ENCODE measurements around the gene DVL2.

DNA sequence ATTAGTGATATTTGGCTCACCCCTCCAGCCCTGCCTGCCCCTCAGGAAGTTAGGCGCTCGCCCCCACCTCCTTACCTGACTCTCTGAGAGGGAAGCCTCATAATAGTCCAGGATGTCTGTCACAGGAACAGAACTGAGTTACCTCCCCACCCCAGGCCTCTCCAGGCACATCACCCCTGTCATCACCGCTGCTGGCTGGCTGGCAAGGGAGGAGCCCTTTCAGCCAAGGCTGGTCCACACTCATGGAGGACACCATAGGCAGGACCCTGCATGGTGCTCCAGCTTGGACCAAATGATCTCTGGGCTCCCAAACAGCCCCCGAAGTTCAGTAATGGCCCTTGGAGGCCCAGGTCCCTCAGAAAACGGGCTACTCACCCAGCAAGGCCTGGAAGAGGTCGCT lies 16.2 kb downstream of the DVL2 start:
- TF ChIP-seq EP300 (IDR thresholded peaks at IDR 0.05): no peak
- TF ChIP-seq POLR2A (IDR thresholded peaks at IDR 0.05): no peak
- TF ChIP-seq, protein P1, sequence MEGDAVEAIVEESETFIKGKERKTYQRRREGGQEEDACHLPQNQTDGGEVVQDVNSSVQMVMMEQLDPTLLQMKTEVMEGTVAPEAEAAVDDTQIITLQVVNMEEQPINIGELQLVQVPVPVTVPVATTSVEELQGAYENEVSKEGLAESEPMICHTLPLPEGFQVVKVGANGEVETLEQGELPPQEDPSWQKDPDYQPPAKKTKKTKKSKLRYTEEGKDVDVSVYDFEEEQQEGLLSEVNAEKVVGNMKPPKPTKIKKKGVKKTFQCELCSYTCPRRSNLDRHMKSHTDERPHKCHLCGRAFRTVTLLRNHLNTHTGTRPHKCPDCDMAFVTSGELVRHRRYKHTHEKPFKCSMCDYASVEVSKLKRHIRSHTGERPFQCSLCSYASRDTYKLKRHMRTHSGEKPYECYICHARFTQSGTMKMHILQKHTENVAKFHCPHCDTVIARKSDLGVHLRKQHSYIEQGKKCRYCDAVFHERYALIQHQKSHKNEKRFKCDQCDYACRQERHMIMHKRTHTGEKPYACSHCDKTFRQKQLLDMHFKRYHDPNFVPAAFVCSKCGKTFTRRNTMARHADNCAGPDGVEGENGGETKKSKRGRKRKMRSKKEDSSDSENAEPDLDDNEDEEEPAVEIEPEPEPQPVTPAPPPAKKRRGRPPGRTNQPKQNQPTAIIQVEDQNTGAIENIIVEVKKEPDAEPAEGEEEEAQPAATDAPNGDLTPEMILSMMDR (IDR thresholded peaks at IDR 0.05): no peak
- TF ChIP-seq POLR2AphosphoS5 (IDR thresholded peaks at IDR 0.05): no peak

Data from stomach (tissue), 4 donors.